Fibroblast of the aortic adventitia (primary cell): Measurements from ENCODE around the gene PUS10. TPM values are rescaled to one million over a fixed set of nuclear protein-coding genes. Genes with fewer than 3 reads are reported as not detected.
"Not testable (repeated sequence)": the region's sequence is repeated elsewhere in the genome, so short reads cannot be mapped to it uniquely, and the experiment has no call there.

Source experiments
- DNase-seq: peaks from one replicate; pipeline ENCODE4 v3.0.0-alpha.2; 2010; ENCODE audit warnings: low read depth
- H3K4me3 ChIP-seq: 2 replicates; pipeline ENCODE4 v1.5.1; 2011; ENCODE audit warnings: low read depth, mild to moderate bottlenecking, control low read depth, low read length, moderate library complexity
- total RNA-seq: library from RNA; depleted of rRNA; stranded (reverse); fragments of >200 nt; gene quantifications from 2 replicates; pipeline ENCODE4 v1.2.3, GENCODE V29; 2012; ENCODE audit warnings: low replicate concordance
- TF ChIP-seq, protein P1 (sequence below): IDR thresholded peaks from 2 replicates; pipeline ENCODE4 v1.5.1; 2011; ENCODE audit warnings: mild to moderate bottlenecking, low read length, control low read depth, inconsistent platforms; ENCODE audit not compliant: insufficient read depth

PUS10 gene
- total RNA-seq, 1 donor, result 8.8 TPM

- TF ChIP-seq, protein P1, sequence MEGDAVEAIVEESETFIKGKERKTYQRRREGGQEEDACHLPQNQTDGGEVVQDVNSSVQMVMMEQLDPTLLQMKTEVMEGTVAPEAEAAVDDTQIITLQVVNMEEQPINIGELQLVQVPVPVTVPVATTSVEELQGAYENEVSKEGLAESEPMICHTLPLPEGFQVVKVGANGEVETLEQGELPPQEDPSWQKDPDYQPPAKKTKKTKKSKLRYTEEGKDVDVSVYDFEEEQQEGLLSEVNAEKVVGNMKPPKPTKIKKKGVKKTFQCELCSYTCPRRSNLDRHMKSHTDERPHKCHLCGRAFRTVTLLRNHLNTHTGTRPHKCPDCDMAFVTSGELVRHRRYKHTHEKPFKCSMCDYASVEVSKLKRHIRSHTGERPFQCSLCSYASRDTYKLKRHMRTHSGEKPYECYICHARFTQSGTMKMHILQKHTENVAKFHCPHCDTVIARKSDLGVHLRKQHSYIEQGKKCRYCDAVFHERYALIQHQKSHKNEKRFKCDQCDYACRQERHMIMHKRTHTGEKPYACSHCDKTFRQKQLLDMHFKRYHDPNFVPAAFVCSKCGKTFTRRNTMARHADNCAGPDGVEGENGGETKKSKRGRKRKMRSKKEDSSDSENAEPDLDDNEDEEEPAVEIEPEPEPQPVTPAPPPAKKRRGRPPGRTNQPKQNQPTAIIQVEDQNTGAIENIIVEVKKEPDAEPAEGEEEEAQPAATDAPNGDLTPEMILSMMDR, result no peak
- no peak for DNase-seq
- H3K4me3 ChIP-seq, result no peak overlapping the region
Measured at GRCh38 chr2:60925994-60926740, 91.9 kb downstream of the PUS10 start.

DNA sequence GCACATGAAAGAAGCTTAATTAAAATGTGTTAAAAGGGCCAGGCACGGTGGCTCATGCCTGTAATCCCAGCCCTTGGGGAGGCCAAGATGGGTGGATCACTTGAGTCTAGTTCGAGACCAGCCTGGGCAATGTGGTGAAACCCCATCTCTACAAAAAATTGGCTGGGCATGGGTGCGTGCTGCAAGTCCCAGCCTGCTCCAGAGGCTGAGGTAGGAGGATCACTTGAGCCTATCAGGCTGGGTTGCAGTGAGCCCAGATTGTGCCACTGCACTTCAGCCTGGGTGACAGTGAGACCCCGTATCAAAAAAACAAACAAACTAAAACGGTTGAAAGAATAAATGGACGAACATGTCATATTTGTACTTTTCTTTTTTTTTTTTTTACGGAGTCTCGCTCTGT, 110.7 kb downstream of the PUS10 start:
- H3K4me3 ChIP-seq, result no peak overlapping the region
- DNase-seq, result no peak
- TF ChIP-seq, protein P1, result no peak

GRCh38 chr2:60906395-60906794, 111.7 kb downstream of the PUS10 start:
- no peak overlapping the region for H3K4me3 ChIP-seq
- no peak for DNase-seq
- TF ChIP-seq, protein P1, result no peak

DNA sequence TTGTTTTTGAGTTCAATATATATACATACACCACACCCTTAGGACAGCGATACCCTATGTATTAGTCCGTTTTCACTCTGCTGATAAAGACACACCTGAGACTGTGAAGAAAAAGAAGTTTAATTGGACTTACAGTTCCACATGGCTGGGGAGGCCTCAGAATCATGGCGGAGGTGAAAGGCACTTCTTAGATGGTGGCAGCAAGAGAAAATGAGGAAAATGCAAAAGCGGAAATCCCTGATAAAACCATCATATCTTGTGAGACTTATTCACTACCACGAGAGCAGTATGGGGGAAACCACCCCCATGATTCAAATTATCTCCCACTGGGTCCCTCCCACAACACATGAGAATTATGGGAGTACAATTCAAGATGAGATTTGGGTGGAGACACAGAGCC, 112.2 kb downstream of the PUS10 start:
- not testable (repeated sequence) for H3K4me3 ChIP-seq, DNase-seq

DNA sequence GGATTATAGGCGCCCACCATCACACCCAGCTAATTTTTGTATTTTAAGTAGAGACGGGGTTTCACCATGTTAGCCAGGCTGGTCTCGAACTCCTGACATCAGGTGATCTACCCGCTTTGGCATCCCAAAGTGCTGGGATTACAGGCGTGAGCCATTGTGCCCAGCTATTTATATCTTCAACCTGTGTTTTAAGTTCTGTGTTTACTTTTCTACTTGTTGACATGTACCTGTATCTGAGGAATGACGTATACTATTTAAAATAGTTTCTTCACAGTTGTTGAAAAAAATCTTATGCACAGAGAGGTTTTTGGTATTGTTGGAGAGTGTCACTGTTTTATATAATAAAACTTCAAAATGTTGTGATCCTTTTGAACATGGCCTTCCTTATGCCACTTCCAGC, 116.8 kb downstream of the PUS10 start:
- DNase-seq, H3K4me3 ChIP-seq: not testable (repeated sequence)

DNA sequence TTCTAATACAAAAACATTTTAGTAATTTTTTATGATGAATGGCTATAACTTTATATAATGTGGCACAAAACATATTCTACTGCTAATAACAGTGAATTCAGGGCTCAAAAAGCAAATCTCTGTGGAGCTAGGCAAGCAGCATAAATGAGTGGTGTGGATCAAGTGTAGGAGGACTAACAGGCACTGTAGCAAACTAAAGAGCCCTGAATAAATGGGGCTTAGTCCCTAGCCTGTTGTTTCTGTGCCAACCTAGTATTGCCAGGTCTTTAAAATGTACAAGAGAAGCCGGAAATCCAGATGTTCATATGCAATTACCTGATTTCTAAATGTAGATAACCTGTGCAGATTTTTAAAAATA, 118.2 kb downstream of the PUS10 start:
- no peak for DNase-seq
- H3K4me3 ChIP-seq, result no peak overlapping the region

GRCh38 chr2:60899230-60899891, 118.7 kb downstream of the PUS10 start:
- TF ChIP-seq, protein P1, result no peak
- no peak overlapping the region for H3K4me3 ChIP-seq
- DNase-seq, result no peak

More for the DNA sequence above, 118.2 kb downstream of the PUS10 start:
- TF ChIP-seq, protein P1, result no peak

GRCh38 chr2:60898567-60898966, 119.5 kb downstream of the PUS10 start:
- no peak for DNase-seq
- TF ChIP-seq, protein P1, result no peak

More at GRCh38 chr2:60898567-60898966, 119.5 kb downstream of the PUS10 start:
- H3K4me3 ChIP-seq, result no peak overlapping the region
